SK-N-SH treated with all-trans-retinoic acid at 6 μM for 48 hours (cell line): ENCODE measurements around the gene SLC44A2.

ENCODE experiments used
- BACH2 ChIP-seq: fragments of 250-450 bp; sonication (Bioruptor Pico); IDR thresholded peaks from 2 replicates; pipeline ENCODE4 v1.9.0; 2021; ENCODE audit warnings: mild to moderate bottlenecking, borderline replicate concordance
- CSDC2 ChIP-seq: fragments of 250-450 bp; sonication (Bioruptor Pico); IDR thresholded peaks from 2 replicates; pipeline ENCODE4 v1.5.0; 2020; ENCODE audit warnings: mild to moderate bottlenecking, moderate library complexity
- PPARA ChIP-seq: fragments of 250-450 bp; sonication (Bioruptor Pico); IDR thresholded peaks from 2 replicates; pipeline ENCODE4 v1.5.0; 2020; ENCODE audit warnings: mild to moderate bottlenecking, borderline replicate concordance
- RARB ChIP-seq: fragments of 250-450 bp; sonication (Bioruptor Pico); IDR thresholded peaks from 2 replicates; pipeline ENCODE4 v1.8.0; 2021; ENCODE audit warnings: mild to moderate bottlenecking, moderate library complexity
- TF ChIP-seq, protein P1 (sequence below): fragments of 250-450 bp; sonication (Bioruptor Pico); IDR thresholded peaks from 2 replicates; pipeline ENCODE4 v1.8.0; 2020; ENCODE audit warnings: mild to moderate bottlenecking, moderate library complexity, borderline replicate concordance
- TF ChIP-seq, protein P2 (sequence below): fragments of 250-450 bp; sonication (Bioruptor Pico); IDR thresholded peaks from 2 replicates; pipeline ENCODE4 v1.5.1; 2020; ENCODE audit warnings: low read depth, mild to moderate bottlenecking, moderate library complexity
- TF ChIP-seq, protein P3 (sequence below): fragments of 250-450 bp; sonication (Bioruptor Pico); IDR thresholded peaks from 2 replicates; pipeline ENCODE4 v1.8.0; 2021; ENCODE audit warnings: low read depth, mild to moderate bottlenecking, moderate library complexity, borderline replicate concordance

DNA sequence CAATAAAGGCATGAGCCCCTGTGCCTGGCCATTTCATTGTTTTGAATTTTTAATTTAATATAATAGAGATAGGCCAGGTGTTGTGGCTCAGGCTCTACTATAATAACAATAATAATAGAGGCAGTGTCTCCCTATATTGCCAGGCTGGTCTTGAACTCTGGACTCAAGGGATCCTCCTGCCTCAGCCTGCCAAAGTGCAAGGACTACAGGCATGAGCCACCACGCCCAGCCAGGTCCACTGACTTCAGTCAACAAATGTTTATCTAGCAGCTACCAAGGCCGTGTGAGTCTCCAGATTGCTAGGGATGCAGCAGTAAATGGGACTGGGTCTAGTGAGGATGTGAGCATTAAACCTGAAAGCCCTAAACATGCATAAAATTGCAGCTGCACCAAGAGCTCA lies 15.0 kb downstream of the SLC44A2 start:
- TF ChIP-seq PPARA (CRISPR knock-in tag) = no peak
- TF ChIP-seq, protein P1, sequence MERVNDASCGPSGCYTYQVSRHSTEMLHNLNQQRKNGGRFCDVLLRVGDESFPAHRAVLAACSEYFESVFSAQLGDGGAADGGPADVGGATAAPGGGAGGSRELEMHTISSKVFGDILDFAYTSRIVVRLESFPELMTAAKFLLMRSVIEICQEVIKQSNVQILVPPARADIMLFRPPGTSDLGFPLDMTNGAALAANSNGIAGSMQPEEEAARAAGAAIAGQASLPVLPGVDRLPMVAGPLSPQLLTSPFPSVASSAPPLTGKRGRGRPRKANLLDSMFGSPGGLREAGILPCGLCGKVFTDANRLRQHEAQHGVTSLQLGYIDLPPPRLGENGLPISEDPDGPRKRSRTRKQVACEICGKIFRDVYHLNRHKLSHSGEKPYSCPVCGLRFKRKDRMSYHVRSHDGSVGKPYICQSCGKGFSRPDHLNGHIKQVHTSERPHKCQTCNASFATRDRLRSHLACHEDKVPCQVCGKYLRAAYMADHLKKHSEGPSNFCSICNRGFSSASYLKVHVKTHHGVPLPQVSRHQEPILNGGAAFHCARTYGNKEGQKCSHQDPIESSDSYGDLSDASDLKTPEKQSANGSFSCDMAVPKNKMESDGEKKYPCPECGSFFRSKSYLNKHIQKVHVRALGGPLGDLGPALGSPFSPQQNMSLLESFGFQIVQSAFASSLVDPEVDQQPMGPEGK (CRISPR knock-in tag) = no peak
- TF ChIP-seq RARB = no peak
- no peak for TF ChIP-seq CSDC2 (CRISPR knock-in tag)
- TF ChIP-seq, protein P2, sequence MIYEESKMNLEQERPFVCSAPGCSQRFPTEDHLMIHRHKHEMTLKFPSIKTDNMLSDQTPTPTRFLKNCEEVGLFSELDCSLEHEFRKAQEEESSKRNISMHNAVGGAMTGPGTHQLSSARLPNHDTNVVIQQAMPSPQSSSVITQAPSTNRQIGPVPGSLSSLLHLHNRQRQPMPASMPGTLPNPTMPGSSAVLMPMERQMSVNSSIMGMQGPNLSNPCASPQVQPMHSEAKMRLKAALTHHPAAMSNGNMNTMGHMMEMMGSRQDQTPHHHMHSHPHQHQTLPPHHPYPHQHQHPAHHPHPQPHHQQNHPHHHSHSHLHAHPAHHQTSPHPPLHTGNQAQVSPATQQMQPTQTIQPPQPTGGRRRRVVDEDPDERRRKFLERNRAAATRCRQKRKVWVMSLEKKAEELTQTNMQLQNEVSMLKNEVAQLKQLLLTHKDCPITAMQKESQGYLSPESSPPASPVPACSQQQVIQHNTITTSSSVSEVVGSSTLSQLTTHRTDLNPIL (CRISPR knock-in tag) = no peak
- no peak for TF ChIP-seq BACH2 (CRISPR knock-in tag)
- TF ChIP-seq, protein P3, sequence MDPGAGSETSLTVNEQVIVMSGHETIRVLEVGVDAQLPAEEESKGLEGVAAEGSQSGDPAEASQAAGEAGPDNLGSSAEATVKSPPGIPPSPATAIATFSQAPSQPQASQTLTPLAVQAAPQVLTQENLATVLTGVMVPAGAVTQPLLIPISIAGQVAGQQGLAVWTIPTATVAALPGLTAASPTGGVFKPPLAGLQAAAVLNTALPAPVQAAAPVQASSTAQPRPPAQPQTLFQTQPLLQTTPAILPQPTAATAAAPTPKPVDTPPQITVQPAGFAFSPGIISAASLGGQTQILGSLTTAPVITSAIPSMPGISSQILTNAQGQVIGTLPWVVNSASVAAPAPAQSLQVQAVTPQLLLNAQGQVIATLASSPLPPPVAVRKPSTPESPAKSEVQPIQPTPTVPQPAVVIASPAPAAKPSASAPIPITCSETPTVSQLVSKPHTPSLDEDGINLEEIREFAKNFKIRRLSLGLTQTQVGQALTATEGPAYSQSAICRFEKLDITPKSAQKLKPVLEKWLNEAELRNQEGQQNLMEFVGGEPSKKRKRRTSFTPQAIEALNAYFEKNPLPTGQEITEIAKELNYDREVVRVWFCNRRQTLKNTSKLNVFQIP (CRISPR knock-in tag) = no peak
